ENCODE data around the gene INHBB. TPM values are rescaled to one million over a fixed set of nuclear protein-coding genes. Genes with fewer than 3 reads are reported as not detected.

The INHBB gene
- total and polyA plus RNA-seq, 9 of the 15 experiments (the other 6 are each of a cell fraction or from before 2014, with no cell fraction given): not detected

DNA sequence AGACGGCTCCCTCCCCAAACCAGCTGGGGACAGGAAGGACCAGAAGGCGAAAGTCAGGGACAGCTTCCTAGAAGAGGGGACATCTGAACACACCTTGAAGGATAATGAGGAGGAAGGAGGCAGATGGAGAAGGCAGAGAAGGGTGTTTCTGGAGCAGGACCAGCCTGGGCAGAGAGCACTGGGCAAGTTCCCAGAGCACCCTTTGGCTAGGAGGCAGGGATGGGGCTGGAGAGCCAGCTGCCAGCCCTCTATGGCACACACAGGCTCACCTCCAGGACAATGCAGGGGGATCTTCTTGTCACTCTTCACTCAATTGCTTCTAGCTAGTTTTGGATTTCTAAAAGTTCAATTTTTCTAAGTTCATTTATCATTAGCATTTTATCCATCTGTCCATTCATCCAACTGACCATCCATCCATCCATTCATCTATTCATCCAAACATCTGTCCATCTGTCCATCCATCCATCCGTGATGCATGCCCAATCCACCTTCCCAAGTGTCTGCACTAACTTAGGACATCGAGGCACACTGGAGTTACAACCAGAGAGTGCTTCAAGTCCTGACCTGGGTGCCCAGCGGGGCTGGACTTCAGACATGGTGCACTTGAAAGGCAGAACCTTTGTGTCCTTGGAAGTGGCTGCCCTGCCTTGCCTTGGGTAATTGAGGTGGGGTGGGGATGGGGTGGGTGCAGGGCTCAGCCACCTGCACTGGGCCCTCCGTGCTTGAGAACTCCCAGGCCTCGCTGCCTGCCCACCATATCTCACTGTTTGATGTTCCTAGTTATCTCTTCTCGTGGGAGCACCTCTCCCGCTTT, 42.5 kb downstream of the INHBB start (continued):
- TF ChIP-seq MED1 (CRISPR knock-in tag; IDR thresholded peaks at IDR 0.05; ENCODE audit: borderline replicate concordance): no peak
- TF ChIP-seq, protein P1, sequence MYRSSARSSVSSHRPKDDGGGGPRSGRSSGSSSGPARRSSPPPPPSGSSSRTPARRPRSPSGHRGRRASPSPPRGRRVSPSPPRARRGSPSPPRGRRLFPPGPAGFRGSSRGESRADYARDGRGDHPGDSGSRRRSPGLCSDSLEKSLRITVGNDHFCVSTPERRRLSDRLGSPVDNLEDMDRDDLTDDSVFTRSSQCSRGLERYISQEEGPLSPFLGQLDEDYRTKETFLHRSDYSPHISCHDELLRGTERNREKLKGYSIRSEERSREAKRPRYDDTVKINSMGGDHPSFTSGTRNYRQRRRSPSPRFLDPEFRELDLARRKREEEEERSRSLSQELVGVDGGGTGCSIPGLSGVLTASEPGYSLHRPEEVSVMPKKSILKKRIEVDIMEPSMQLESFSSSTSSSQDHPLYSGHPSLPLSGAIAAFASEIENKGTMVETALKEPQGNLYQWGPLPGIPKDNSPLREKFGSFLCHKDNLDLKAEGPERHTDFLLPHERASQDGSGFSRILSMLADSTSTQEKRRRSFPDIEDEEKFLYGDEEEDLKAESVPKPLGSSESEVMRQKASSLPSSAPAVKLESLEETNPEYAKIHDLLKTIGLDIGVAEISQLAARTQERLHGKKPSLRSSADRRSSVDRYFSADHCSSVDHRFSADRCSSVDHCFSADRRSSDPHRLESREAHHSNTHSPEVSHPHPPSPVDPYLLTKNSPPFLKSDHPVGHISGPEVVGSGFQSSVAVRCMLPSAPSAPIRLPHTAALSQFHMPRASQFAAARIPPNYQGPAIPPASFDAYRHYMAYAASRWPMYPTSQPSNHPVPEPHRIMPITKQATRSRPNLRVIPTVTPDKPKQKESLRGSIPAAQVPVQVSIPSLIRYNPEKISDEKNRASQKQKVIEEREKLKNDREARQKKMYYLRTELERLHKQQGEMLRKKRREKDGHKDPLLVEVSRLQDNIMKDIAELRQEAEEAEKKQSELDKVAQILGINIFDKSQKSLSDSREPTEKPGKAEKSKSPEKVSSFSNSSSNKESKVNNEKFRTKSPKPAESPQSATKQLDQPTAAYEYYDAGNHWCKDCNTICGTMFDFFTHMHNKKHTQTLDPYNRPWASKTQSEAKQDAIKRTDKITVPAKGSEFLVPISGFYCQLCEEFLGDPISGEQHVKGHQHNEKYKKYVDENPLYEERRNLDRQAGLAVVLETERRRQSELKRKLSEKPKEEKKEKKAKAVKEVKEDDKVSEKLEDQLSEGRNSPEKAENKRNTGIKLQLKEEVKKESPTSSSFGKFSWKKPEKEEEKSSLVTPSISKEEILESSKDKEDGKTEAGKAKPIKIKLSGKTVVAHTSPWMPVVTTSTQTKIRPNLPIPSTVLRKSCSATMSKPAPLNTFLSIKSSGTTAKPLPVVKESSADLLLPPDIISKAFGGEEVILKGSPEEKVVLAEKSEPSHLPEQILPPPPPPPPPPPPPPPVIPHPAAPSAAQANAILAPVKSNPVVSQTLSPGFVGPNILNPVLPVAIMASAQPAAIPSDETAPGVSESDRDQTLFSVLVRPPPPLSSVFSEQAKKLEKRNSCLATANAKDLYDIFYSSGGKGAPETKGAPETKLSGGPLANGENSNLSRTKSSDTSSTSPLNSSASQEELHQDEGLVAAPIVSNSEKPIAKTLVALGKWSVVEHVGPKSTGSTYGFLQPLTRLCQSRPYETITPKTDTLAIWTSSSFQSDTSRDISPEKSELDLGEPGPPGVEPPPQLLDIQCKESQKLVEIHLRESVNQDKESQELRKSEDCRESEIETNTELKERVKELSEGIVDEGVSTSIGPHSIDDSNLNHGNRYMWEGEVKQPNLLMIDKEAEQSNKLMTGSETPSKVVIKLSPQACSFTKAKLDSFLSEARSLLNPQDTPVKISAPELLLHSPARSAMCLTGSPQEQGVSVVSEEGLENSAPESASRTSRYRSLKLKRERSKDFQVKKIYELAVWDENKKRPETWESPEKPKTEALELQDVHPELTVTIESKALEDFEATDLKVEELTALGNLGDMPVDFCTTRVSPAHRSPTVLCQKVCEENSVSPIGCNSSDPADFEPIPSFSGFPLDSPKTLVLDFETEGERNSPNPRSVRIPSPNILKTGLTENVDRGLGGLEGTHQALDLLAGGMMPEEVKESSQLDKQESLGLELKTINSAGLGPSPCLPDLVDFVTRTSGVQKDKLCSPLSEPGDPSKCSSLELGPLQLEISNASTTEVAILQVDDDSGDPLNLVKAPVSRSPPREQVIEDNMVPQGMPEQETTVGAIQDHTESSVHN (IDR thresholded peaks at IDR 0.05; ENCODE audit: borderline replicate concordance in 1 of 2, low read depth in 1 of 2): no peak
- TF ChIP-seq ZNF717 (CRISPR knock-in tag; IDR thresholded peaks at IDR 0.05): no peak
- TF ChIP-seq ZNF408 (CRISPR knock-in tag; IDR thresholded peaks at IDR 0.05; ENCODE audit: low read depth): no peak
- TF ChIP-seq ZNF507 (tag; conservative IDR thresholded peaks at IDR 0.05): no peak
- no peak for TF ChIP-seq MAZ (CRISPR knock-in tag; conservative IDR thresholded peaks at IDR 0.05 in 1 of 2, IDR thresholded peaks at IDR 0.05 in 1 of 2)
- TF ChIP-seq NR1H2 (CRISPR knock-in tag; IDR thresholded peaks at IDR 0.05): no peak

Data from K562 (cell line).